ENCODE data around the gene NOXO1.

- no peak for TF ChIP-seq CTCF (IDR thresholded peaks at IDR 0.05)
- no peak for TF ChIP-seq POLR2A (IDR thresholded peaks at IDR 0.05)
Observed at GRCh38 chr16:1999866-2000514, 18.7 kb upstream of the NOXO1 start.

Data from lower leg skin (tissue), 3 donors.